HepG2 (cell line): ENCODE data around the gene NABP2. TPM values are rescaled to one million over a fixed set of nuclear protein-coding genes. Genes with fewer than 3 reads are reported as not detected.

Experiments
- CREB3 ChIP-seq: sonication (generic); formaldehyde crosslinking; IDR thresholded peaks from 2 replicates; pipeline ENCODE4 v1.5.0; 2020; ENCODE audit warnings: missing genetic modification reagents
- DNMT1 ChIP-seq: sonication (generic); formaldehyde crosslinking; IDR thresholded peaks from 2 replicates; pipeline ENCODE4 v1.5.1; 2020; ENCODE audit warnings: mild to moderate bottlenecking, missing genetic modification reagents
- DNMT3B ChIP-seq: conservative IDR thresholded peaks from 2 replicates; pipeline ENCODE4 v1.6.1; 2016; ENCODE audit warnings: missing biosample characterization, control low read depth
- E2F5 ChIP-seq: sonication (generic); formaldehyde crosslinking; conservative IDR thresholded peaks from 2 replicates; pipeline ENCODE4 v1.4.0; 2020; ENCODE audit warnings: missing genetic modification reagents
- FOXJ3 ChIP-seq: sonication (generic); formaldehyde crosslinking; IDR thresholded peaks from 2 replicates; pipeline ENCODE4 v1.4.0; 2020; ENCODE audit warnings: missing genetic modification reagents, mild to moderate bottlenecking, borderline replicate concordance
- HNF4A ChIP-seq: sonication (generic); formaldehyde crosslinking; IDR thresholded peaks from 2 replicates; pipeline ENCODE4 v1.4.0; 2020; ENCODE audit warnings: missing genetic modification reagents
- HNRNPH1 ChIP-seq: fragments of 200-400 bp; formaldehyde crosslinking; optimal IDR thresholded peaks from 2 replicates; pipeline ENCODE3; 2017; ENCODE audit warnings: mild to moderate bottlenecking, low read depth, low read length
- HNRNPL ChIP-seq: fragments of 200-400 bp; formaldehyde crosslinking; IDR thresholded peaks from 2 replicates; pipeline ENCODE4 v1.6.1; 2017; ENCODE audit warnings: mild to moderate bottlenecking, low read depth, low read length
- IKZF1 ChIP-seq: fragments of 450-650 bp; IDR thresholded peaks from 2 replicates; pipeline ENCODE4 v1.7.1; 2016
- LRRFIP1 ChIP-seq: sonication (generic); formaldehyde crosslinking; conservative IDR thresholded peaks from 2 replicates; pipeline ENCODE4 v1.4.0; 2020; ENCODE audit warnings: missing genetic modification reagents
- NFATC3 ChIP-seq: sonication (generic); formaldehyde crosslinking; IDR thresholded peaks from 2 replicates; pipeline ENCODE4 v1.5.1; 2020; ENCODE audit warnings: mild to moderate bottlenecking, missing genetic modification reagents
- NFKB2 ChIP-seq: sonication (generic); formaldehyde crosslinking; IDR thresholded peaks from 2 replicates; pipeline ENCODE4 v1.4.0; 2020; ENCODE audit warnings: missing genetic modification reagents, borderline replicate concordance
- TFDP1 ChIP-seq: IDR thresholded peaks from 2 replicates; pipeline ENCODE4 v1.6.1; 2016; ENCODE audit warnings: missing compliant biosample characterization, missing genetic modification reagents, borderline replicate concordance
- THYN1 ChIP-seq: sonication (generic); formaldehyde crosslinking; IDR thresholded peaks from 2 replicates; pipeline ENCODE4 v1.8.1; 2023; ENCODE audit warnings: low read depth, mild to moderate bottlenecking, moderate library complexity, missing genetic modification reagents, borderline replicate concordance
- ZBTB7A ChIP-seq: sonication (generic); formaldehyde crosslinking; IDR thresholded peaks from 2 replicates; pipeline ENCODE4 v1.8.0; 2022; ENCODE audit warnings: mild to moderate bottlenecking, missing genetic modification reagents
- ZNF10 ChIP-seq: sonication (generic); formaldehyde crosslinking; IDR thresholded peaks from 2 replicates; pipeline ENCODE4 v1.4.0; 2020; ENCODE audit warnings: mild to moderate bottlenecking, low read depth, missing genetic modification reagents, borderline replicate concordance
- ZNF292 ChIP-seq: sonication (generic); formaldehyde crosslinking; IDR thresholded peaks from 2 replicates; pipeline ENCODE4 v1.8.1; 2022; ENCODE audit warnings: mild to moderate bottlenecking, low read depth, missing genetic modification reagents, borderline replicate concordance
- ZNF326 ChIP-seq: sonication (generic); formaldehyde crosslinking; IDR thresholded peaks from 2 replicates; pipeline ENCODE4 v1.4.0; 2020; ENCODE audit warnings: missing genetic modification reagents, borderline replicate concordance
- ZNF362 ChIP-seq: sonication (generic); formaldehyde crosslinking; IDR thresholded peaks from 2 replicates; pipeline ENCODE4 v1.4.0; 2020; ENCODE audit warnings: missing genetic modification reagents, mild to moderate bottlenecking, borderline replicate concordance
- ZNF367 ChIP-seq: sonication (generic); formaldehyde crosslinking; IDR thresholded peaks from 2 replicates; pipeline ENCODE4 v1.4.0; 2020; ENCODE audit warnings: missing genetic modification reagents, borderline replicate concordance
- ZNF414 ChIP-seq: sonication (generic); formaldehyde crosslinking; IDR thresholded peaks from 2 replicates; pipeline ENCODE4 v1.5.0; 2020; ENCODE audit warnings: missing genetic modification reagents
- ZNF460 ChIP-seq: sonication (generic); formaldehyde crosslinking; IDR thresholded peaks from 2 replicates; pipeline ENCODE4 v1.5.1; 2020; ENCODE audit warnings: missing genetic modification reagents, mild to moderate bottlenecking, borderline replicate concordance
- ZNF878 ChIP-seq: sonication (generic); formaldehyde crosslinking; IDR thresholded peaks from 2 replicates; pipeline ENCODE4 v1.8.1; 2023; ENCODE audit warnings: mild to moderate bottlenecking, missing genetic modification reagents, moderate library complexity
- polyA plus RNA-seq, 8 experiments: library from polyadenylated mRNA; depleted of rRNA in 3 of 8; stranded (reverse) in 7 of 8; unstranded in 1 of 8; fragments of >200 nt; fragmentation: Illumina TruSeq in 4 of 8; extraction: Trizol in 4 of 8; gene quantifications; 2 replicates each; pipeline versions ENCODE4 v1.2.1 to v1.2.3, GENCODE V29; 2011 to 2016; ENCODE audit warnings: low read depth in 4 of 8, missing spikeins in 1 of 8, mixed read lengths in 1 of 8; ENCODE audit not compliant: insufficient read depth in 1 of 8
- total RNA-seq, 5 experiments: library from RNA; depleted of rRNA; stranded (reverse); fragments of >200 nt; fragmentation: Illumina TruSeq; extraction: Trizol; gene quantifications; 2 replicates each; pipeline ENCODE4 v1.2.3, GENCODE V29; 2016; ENCODE audit warnings: low read depth in 1 of 5

Gene NABP2
- total and polyA plus RNA-seq, 2 of the 13 experiments (the other 11 are each of a cell fraction or from before 2014, with no cell fraction given), result 33.2 to 35.5 TPM

GRCh38 chr12:56224102-56224701, at the start of gene NABP2 (continued):
- no peak; the same call in 1 of the 2 replicates for TF ChIP-seq ZNF362 (CRISPR knock-in tag)
- TF ChIP-seq E2F5 (CRISPR knock-in tag), result peak; percentile 71
- TF ChIP-seq DNMT1 (CRISPR knock-in tag), result no peak
- no peak for TF ChIP-seq DNMT3B (CRISPR knock-in tag)
- no peak for TF ChIP-seq ZNF414 (CRISPR knock-in tag)
- no peak for TF ChIP-seq IKZF1
- no peak for TF ChIP-seq ZNF326
- peak; percentile 25; the same call in 1 of the 2 replicates for TF ChIP-seq FOXJ3 (CRISPR knock-in tag)
- TF ChIP-seq HNRNPH1, result no peak
- no peak for TF ChIP-seq ZBTB7A
- no peak for TF ChIP-seq ZNF460 (CRISPR knock-in tag)
- no peak for TF ChIP-seq NFATC3 (CRISPR knock-in tag)
- no peak for TF ChIP-seq HNRNPL
- peak; percentile 94 for TF ChIP-seq TFDP1 (CRISPR knock-in tag)
- no peak for TF ChIP-seq HNF4A
- peak; percentile 85; the same call in 1 of the 2 replicates for TF ChIP-seq ZNF878 (CRISPR knock-in tag)
- no peak for TF ChIP-seq ZNF292
- no peak for TF ChIP-seq THYN1 (CRISPR knock-in tag)
- no peak for TF ChIP-seq CREB3 (CRISPR knock-in tag)
- no peak for TF ChIP-seq ZNF10
- no peak for TF ChIP-seq LRRFIP1 (CRISPR knock-in tag)
- TF ChIP-seq NFKB2 (CRISPR knock-in tag), result no peak
- no peak for TF ChIP-seq ZNF367 (CRISPR knock-in tag)
